HEK293 (cell line): ENCODE data around the gene TRAK1.

ENCODE experiments used
- CTCF ChIP-seq: fragments of 450-650 bp; formaldehyde crosslinking; IDR thresholded peaks from 2 replicates; pipeline ENCODE4 v1.5.1; 2016; ENCODE audit warnings: missing biosample characterization, missing genetic modification characterization
- PRDM4 ChIP-seq: fragments of 450-650 bp; formaldehyde crosslinking; IDR thresholded peaks from 2 replicates; pipeline ENCODE4 v1.5.1; 2017; ENCODE audit warnings: missing biosample characterization, missing genetic modification characterization
- ZNF121 ChIP-seq: fragments of 450-650 bp; formaldehyde crosslinking; IDR thresholded peaks from 2 replicates; pipeline ENCODE4 v1.5.1; 2016; ENCODE audit warnings: missing biosample characterization, missing genetic modification characterization
- ZNF138 ChIP-seq: fragments of 450-650 bp; formaldehyde crosslinking; IDR thresholded peaks from 2 replicates; pipeline ENCODE4 v1.5.1; 2016; ENCODE audit warnings: missing biosample characterization, missing genetic modification characterization, borderline replicate concordance
- ZNF18 ChIP-seq: fragments of 450-650 bp; formaldehyde crosslinking; IDR thresholded peaks from 2 replicates; pipeline ENCODE4 v1.5.1; 2016; ENCODE audit warnings: missing biosample characterization, missing genetic modification characterization
- ZNF2 ChIP-seq: fragments of 450-650 bp; formaldehyde crosslinking; IDR thresholded peaks from 2 replicates; pipeline ENCODE4 v1.5.1; 2016; ENCODE audit warnings: missing biosample characterization, missing genetic modification characterization
- ZNF350 ChIP-seq: fragments of 450-650 bp; formaldehyde crosslinking; IDR thresholded peaks from 2 replicates; pipeline ENCODE4 v1.5.0; 2017; ENCODE audit warnings: missing biosample characterization, mild to moderate bottlenecking, missing genetic modification characterization

DNA sequence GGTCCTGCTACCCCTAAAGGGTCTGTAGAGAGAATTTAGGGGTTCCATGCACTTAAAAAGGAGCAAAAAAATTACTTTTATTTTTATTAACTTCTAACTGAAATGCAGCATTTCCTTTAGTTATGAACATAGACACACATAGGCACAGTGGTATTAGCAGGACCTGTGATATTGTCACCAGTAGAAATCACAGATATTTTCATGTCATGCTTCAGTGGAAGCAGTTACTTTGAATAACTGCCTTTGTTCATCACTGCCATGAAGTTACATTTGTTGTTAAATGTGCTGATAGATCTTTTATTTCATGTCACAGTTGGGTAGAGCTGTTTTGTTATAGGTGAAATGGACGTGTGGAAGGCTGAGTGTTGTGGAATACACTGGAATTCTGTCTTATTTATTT is 37.4 kb downstream of the TRAK1 start:
- no peak for TF ChIP-seq ZNF138
- no peak for TF ChIP-seq ZNF18 (tag by site-specific recombination)
- TF ChIP-seq PRDM4: no peak
- no peak for TF ChIP-seq ZNF121 (tag by site-specific recombination)
- TF ChIP-seq ZNF350 (tag by site-specific recombination): no peak
- no peak for TF ChIP-seq CTCF (tag by site-specific recombination)
- TF ChIP-seq ZNF2 (tag by site-specific recombination): no peak
